HEK293T (cell line): ENCODE data around the gene SFT2D1.

Experiments used
- BHLHE40 ChIP-seq: fragments of 450-650 bp; IDR thresholded peaks from 2 replicates; pipeline ENCODE4 v1.6.1; 2016; ENCODE audit warnings: mild to moderate bottlenecking, moderate library complexity, borderline replicate concordance
- SP1 ChIP-seq: fragments of 450-650 bp; IDR thresholded peaks from 2 replicates; pipeline ENCODE4 v1.6.1; 2017

DNA sequence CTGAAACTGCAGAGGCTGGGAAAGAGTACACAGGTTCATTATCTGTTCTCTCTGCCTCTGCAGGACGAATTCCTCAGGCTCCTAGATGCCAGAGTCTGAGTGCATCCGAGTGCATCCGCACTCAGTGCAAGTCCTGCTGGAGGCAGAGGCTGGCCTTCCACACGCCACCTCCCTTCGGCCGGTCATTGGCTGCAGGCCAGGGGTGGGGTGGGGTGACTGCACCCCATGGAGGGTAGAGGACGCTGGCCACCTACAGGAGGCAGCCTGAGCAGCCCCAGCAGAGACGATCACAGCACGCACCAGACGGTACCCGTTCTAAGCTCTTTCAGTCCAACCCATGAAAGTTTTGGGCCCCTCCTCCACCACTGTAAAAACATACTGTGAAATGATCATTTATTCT is 11.7 kb downstream of the SFT2D1 start:
- TF ChIP-seq BHLHE40 = no peak
- no peak for TF ChIP-seq SP1
